GM19397 (cell line): ENCODE results near the gene HDAC4.

Experiments used
- ATAC-seq: cut with Tn5 transposase; IDR thresholded peaks from one replicate; pipeline ENCODE4 v1.9.1; 2021; ENCODE audit warnings: mild to moderate bottlenecking, moderate library complexity; ENCODE audit not compliant: unreplicated experiment

HDAC4 gene

DNA sequence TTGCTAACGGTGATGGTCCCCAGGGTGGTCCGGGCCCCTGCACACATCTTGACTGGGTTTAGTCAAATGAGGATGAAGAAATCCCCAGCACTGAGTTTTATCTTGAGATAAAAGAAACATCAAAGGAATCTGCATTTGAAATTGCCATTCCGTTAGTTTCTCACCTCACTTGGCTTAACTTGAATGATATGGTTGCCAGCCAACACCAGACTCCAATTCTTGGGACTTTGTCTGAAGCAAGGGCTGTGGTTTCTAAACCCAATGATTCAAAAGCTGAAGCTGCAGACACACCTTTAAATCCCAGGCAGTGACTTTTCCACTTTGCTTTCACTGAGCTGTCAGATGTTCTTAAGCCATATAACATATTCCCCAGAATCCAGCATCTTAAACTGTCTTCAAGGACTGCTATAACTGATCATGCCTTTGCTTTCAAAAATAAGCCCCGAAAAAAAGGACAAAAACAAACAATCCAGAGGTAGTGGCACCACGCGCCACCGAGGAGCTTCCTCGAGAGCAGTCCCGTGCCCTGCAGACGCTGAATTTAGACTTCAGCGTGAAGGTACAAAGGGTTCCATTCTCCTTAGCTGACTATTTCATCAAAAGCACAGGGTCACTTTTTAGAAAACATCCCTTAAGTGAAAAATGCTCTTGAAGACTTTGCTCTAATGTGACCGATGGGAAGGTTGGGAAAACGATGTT lies 189.3 kb downstream of the HDAC4 start:
- ATAC-seq = no peak

DNA sequence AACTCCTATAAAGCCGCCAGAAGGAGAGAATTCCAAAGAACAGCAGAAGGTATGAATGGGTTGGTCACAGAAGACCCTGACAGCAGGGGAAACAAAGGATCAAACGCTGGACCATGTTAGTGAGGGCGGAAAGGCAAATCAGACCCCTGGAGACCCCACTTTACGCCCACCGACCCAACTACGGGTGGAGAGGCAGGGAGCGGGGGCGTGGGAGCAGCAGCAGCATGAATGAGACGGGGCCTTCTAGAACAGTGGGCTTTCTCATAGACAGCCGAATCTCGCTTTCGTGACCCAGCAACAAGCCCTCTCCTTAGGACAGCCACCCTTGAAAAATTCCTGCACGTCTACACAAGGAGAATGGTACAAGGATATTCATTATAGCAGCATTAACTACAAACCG lies 191.0 kb downstream of the HDAC4 start:
- ATAC-seq = no peak

DNA sequence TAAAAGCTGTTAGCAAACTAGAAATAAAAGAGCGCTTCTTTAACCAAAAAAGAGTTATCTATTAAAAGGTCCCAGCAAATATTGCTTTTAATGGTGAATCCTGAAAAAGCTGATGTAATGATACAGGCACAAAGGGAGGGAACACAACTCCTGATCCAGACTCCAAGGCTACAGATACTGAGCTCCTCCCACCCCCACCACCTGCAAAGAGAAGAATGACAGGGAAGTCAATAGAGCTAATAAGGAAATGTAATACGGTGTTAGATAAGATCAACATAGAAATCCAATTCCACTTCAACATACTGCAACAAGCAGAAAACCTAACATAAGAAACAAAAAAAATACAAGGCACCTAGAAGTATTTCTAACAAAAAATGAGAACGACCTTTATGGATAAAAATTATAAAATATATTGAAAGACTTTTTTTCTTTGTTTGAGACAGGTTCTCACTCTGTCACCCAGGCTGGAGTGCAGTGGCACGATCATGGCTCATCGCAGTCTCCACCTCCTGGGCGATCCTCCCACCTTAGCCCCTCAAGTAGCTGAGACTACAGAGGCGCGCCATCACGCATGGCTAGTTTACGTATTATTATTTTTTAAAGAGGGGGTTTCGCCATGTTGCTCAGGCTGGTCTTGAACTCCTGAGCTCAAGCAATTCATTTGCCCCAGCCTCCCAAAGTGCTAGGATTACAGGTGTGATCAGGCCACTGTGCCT lies 192.2 kb downstream of the HDAC4 start:
- ATAC-seq = no peak

DNA sequence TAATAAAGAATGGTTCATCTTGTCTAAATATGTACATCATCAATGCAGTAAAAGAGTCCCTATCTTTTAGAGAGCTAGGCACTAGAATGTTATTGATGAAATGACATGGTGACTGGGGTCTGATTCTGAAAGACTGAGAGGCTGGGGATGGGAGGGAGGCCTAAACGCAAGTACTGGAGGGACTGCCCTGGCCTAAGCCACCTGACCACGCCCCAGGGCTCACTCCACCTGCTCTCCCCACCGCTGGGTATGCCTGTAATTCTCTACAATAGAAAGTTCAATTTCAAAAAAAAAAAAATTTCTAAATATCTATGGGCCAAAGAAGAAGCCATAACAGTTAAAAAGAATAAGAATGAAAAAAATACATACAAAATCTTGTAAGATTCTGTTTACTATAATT lies 194.0 kb downstream of the HDAC4 start:
- no peak for ATAC-seq

DNA sequence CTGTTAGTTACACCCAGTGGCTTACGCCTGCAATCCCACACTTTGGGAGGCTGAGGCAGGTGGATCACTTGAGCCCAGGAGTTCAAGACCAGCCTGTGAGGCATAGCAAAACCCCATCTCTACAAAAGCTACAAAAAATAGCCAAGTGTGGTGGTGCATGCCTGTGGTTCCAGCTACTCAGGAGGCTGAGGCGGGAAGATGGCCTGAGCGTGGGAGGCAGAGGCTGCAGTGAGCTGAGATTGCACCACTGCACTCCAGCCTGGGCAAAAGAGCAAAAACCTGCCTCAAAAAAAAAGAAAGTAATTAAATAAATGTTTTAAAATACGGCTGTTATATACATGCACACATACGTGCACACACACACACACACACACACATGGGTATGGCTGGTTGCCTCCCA lies 194.8 kb downstream of the HDAC4 start:
- ATAC-seq = no peak

DNA sequence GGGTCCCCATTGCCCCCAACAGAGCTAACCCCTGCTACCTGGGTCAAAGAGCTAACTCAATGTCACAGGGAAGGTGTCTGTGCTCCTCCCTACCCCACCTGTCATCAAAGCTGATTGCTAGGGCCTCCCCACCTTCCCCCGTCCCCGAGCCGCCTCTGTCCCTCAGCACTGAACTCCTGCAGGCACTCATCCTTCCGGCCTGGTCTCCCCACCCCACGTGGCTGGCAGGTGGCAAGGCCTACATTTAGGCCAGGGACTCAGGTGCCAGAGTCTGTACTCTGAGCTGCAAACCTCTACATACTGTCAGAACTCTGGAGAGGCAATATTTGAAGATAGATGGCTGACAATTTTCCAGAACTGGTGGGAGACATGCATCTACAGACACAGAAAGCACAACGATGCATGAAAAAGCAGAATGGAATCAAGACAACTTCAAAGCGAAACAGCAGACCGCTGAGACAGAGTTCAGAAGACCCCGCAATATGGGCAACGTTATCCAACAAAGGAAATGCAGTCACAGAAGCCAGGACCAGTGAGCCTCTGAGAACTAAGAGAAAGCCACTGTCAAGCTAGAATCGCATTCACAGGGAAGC lies 195.8 kb downstream of the HDAC4 start:
- ATAC-seq = no peak

DNA sequence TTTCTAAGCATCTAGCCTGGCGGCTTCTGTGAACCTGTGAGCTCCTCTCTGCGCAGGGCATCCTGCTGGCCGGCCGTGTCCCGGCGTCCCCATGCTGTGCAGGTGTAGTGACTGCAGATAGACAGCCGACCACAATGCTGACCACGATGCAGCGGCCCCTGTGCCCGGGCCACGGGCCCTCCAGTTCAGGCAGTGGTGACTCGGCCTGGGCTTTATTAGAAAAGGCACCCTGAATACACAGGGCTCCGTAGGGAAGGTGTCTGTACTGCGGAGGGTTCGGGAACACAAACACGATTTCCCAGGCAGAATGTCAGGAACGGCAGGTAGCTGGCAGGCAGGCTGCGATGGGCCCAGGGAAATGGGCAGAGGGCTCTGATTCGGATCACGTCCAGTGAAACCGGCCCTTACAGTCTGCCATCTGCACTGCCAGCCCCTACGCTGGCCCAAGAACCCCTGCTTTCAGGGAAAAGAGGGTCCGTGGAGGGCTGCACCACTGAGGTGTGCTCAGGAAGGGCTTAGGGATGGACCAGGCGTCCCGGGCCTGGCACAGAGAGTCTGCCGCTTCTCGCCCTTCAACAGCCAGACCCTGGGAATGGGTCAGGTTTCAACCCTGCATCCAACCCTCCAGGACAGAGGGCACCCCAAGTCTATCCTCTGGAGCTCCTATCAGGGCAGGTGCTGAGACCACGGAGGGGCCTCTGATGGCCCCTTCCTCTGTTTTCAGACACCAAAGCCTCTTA lies 196.5 kb downstream of the HDAC4 start:
- no peak for ATAC-seq

DNA sequence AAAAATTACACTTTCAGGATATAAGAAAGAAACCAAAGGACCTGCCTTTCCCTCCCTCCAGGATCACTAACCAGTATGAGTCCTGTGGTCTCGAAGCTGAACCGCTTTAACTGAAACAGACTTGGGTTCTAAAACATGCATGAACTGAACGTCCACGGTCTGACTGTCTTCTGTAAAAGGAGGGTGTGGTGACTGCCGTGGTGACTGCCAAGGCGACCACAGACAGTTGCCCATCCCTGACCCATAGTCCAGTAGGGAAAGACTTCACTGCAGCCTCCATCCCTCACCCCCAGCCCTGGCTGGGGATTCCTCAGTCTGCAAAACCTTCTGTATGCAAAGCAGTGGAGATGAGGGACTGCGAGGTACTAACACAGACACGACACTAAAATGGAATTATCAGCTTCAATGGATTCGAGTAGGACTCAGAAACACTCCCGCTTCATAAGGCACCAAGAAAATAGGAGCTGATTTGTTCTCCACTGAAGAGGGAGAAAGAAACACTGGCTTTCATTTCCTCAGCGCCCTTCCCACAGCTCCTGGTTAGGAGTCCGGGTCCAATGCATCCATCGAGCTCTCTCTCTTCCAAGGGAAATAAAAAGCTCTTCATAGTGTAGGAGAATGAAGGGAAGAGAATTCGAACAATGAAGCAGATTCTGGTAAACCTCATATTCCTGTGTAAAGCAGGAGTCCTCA lies 197.2 kb downstream of the HDAC4 start:
- ATAC-seq = no peak

DNA sequence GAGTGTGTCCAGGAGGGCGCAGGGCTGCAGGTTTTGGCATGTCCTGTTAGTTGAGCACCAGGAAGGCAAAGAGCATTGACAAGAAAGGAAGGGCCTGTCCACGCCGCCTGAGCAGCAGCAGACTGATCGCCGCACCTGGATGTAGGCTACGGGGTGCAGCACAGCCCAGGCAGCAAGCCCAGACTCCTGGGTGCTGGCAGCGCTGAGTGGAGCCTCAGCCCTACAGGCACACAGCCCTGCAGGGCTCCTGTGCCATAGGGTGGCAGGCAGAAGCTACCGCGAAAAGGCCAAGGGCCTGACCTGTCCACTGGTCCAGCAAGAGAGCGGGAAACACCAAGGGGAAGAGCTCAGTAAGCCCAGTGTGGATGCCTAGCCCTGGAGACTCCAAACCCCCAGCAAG lies 198.0 kb downstream of the HDAC4 start:
- ATAC-seq = no peak

DNA sequence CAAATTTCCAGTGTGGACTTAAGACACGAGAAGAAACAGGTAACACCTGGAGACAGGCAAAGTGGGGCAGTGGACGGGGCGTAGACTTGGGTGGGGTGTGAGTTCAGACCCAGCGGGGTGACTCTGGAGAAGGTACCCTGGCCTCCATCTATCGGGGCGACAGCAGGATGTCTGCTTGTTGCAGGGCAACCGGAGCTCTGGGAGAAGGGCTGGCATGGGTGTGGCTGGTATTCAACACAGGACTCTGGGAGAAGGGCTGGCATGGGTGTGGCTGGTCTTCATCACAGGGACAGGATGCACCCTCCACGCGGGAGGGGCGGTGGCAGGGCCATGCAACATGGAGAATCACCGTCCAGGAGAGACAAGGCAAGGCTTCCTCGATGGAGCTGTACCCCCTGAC lies 198.5 kb downstream of the HDAC4 start:
- no peak for ATAC-seq

DNA sequence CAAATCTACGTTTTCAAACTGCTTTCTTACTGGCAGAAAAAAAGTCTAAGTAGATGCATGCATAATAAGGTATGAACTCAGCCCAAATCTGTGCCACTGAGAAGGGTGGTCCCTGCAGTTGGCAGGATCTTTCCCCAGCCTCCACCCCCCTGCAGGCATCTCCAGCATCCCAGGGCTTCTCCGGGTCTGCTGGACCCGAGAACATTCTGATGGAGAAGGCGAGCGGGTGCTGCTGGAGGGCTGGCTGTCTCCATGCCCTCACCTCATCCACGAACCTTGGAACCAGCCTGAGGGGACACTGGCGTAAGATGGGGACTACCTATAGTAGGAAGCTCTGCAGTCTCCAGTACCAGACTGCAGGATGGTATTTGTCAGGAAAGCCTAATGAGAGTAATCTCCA lies 198.9 kb downstream of the HDAC4 start:
- ATAC-seq = no peak

DNA sequence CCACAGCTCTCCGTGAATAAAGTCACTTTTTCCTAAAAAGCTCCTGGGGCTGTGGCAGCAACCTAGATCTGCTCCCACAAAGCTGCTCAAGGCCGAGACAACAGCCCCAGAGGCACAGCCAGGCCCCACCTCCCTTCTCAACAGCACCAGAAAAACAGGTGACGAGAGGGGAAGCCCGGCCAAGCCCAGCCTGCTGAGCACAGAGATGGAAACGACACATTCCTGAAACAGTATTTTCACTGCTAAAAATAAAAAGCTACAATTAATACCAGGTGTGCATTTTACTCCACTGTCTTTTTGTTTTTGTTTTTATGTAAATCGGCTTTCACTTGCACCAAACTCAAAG lies 199.3 kb downstream of the HDAC4 start:
- ATAC-seq = no peak

DNA sequence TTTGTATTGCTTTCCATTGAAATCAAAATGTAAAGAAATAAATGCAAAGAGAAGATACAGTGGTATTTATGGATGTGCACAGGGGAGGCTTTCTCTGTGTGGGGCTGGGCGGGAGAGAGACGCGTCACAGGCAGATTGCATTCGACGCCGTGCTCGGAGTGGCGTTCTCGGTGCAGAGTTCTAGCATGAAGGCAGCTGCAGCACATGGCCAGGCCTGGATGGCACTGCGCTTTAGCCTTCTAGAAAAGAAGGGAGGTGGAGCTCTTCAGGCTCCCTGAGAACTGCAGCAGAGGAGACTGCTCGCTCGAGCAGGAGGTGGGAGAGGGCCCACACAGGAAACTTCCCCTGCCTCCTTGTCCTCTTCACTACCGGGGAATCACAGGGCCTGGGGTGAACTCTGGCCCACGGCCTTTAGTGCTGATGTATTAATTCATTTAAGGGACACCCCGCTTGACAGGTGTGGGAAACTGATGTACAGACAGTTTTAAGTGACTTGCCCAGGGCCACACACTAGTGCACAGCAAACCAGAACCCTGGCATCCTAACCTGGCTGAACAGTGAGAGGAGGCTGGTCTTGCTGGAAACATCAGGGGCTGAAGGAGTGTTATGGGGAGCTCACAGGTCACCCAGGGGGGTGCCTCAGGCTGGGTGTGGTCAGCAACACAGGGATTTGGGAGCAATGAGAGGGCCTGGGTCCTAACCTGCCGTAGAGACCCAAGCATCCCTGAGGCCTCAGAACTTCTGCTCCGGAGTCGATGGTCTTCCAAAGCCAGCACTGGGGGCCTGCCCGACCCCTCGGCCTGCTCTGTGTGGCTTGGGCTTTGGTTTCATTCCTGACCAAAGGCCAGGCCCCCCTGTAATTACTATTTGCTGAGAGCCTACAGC lies 199.9 kb downstream of the HDAC4 start:
- ATAC-seq = no peak

DNA sequence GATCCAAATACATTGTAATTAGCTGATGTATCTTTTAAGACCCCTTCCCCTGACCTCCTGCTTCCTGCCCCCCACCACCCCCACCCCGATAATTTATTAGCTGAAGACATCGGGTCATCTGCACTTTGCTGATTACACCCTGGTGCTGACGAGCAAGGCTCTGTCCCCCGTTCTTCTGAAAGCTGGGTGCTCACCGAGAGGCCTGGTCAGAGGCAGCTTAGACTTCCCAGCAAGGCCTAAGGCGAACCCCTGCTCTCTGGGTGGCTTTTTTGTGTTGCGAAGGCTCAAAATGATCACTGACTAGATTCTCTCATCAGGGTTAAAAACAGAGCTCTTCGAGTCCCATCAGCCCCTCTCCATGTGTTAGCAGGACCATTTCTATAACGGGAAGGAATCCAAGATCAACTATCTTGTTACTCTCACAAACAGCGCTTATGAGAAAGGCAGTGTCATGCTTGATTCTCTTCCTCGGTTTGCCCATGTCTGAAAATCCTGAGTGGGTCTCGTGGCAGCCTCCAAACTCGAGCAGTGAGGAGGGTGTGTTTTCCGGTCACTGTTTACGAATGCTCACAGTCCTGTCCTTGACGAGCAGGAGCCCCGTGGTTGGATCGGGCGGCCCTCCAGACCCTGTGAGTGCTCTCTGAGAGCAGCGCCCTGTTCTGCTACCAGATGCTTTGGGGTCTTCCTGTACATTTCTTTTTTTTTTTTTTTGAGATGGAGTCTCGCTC lies 201.6 kb downstream of the HDAC4 start:
- no peak for ATAC-seq

DNA sequence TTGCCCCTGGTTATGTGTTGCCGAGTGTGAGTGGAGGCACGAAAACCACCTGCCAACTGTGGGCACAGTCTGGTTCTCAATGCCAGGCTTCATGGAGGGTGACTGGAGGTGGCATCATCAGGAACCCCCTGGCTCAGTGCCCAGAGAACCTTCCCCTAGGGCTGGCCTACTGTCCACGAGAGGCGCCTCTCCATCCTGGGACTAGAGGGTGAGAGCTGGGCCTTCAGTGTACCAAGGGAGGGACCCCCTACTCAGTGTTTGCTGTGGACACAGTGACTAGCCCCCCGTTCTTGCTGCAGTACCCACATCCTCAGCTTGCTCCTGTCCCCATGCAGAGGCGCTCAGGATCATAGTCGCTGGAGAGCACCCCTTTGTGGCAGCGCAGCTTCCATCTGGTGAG lies 202.6 kb downstream of the HDAC4 start:
- ATAC-seq = no peak

DNA sequence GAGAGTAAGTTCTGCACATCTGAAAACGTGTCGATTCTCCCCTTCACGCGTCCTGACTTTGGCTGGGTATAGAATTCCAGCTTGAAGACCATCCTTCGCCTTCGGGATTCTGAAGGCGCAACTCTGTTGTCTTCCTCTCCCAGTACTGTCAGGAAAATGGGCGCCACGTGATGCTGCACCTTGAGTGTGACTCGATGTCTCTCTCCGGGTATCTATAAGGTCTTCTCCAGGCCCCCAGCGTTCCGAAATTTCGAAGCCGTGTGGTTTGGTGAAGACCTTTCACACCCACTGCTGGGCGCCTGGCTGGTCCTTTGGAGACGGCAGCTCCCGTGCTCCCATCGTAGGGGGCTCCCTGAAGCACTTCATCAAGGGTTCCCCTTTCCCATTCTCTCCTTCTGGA lies 203.7 kb downstream of the HDAC4 start:
- no peak for ATAC-seq

DNA sequence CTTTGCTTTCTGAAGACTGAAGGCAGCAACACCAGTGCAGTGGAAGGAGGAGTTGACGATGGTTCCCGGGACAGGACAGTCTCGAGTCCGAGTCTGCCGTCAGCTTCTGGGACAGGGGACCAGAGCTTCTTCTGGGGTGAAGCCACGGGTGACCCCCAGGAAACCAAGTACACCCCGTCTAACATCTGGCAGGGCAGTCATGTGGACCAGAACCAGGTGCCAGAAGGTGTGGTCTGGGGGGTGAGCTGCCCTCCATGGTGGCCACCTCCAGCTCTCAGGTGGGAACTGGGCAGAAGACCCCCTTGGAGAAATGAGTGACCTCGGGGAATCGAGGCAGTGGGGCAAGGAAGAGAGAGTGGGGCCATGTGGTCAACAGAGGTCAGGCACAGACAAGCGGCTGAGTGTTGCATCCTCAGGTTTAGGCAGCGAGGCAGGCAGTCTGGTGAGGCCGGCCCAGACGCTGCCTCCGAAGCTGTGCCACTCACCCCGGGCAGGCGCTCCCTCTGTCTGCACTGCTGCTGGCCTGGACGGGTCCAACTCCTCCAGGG lies 204.3 kb downstream of the HDAC4 start:
- ATAC-seq = no peak

DNA sequence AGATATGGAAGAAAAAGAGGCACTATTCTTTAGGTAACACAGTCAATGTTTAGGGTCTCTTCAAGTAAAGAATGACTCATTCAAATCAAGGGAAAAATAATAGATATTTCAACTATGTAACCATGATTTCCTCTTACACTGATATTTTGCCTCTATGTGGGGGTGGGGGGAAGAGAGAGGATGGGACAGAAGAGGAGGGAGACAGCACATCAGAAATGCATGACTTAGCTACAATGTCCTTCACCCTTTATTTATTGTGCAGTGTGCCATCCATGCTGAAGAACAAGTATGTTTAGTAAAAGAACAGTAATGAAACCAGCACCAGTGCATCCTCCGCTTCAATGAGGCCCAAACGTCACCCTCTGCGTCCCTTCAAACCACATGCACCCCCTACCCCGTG lies 204.8 kb downstream of the HDAC4 start:
- ATAC-seq = no peak

DNA sequence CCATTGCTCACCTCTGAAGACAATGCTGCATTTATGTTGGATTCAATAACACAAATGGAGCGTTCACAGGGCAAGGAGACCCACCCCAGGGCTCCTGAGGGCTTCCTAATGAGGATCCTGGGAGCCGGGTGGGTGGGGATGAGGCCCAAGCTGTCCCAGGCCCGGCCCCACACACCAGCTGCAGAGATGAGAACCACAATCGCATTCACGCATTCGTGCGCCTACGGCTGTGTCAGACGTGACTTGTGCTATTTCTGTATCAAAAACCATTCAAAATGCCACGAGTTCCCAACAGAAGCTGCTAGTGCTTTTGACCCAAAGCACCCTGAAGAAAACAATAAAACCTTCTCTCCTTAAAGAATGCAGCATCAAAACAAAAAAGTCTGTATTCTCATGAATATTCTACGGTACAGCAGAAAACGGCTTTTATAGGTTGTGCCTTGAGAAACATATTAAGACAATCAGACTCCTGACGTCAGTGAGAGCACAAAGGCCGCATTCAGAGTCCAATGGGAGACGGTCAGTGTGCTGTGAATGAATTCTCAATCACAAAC lies 205.4 kb downstream of the HDAC4 start:
- ATAC-seq = no peak
